HUES48 (cell line): ENCODE data around the gene DDIT3.
"Not testable (repeated sequence)": the region's sequence is repeated elsewhere in the genome, so short reads cannot be mapped to it uniquely, and the experiment has no call there.

Source experiments
- H3K27ac ChIP-seq: one replicate; pipeline ENCODE4 v1.7.0; 2013; ENCODE audit warnings: low read depth, low read length, inconsistent platforms
- H3K27me3 ChIP-seq: 2 replicates; pipeline ENCODE4 v1.6.1; 2013; ENCODE audit warnings: mild to moderate bottlenecking, low read length; ENCODE audit not compliant: control insufficient read depth, insufficient read depth
- H3K36me3 ChIP-seq: 2 replicates; pipeline ENCODE4 v1.6.1; 2013; ENCODE audit warnings: low read length; ENCODE audit not compliant: control insufficient read depth, insufficient read depth
- H3K4me1 ChIP-seq: 2 replicates; pipeline ENCODE4 v1.6.1; 2013; ENCODE audit warnings: mild to moderate bottlenecking, low read length; ENCODE audit not compliant: control insufficient read depth, insufficient read depth
- H3K4me3 ChIP-seq: 2 replicates; pipeline ENCODE4 v1.5.1; 2013; ENCODE audit warnings: mild to moderate bottlenecking, low read depth, low read length
- H3K9ac ChIP-seq: 2 replicates; pipeline ENCODE4 v1.6.1; 2013; ENCODE audit warnings: mild to moderate bottlenecking, low read depth, low read length, moderate library complexity
- H3K9me3 ChIP-seq: 2 replicates; pipeline ENCODE4 v1.6.1; 2013; ENCODE audit warnings: low read length; ENCODE audit not compliant: control insufficient read depth, insufficient read depth

Gene DDIT3

DNA sequence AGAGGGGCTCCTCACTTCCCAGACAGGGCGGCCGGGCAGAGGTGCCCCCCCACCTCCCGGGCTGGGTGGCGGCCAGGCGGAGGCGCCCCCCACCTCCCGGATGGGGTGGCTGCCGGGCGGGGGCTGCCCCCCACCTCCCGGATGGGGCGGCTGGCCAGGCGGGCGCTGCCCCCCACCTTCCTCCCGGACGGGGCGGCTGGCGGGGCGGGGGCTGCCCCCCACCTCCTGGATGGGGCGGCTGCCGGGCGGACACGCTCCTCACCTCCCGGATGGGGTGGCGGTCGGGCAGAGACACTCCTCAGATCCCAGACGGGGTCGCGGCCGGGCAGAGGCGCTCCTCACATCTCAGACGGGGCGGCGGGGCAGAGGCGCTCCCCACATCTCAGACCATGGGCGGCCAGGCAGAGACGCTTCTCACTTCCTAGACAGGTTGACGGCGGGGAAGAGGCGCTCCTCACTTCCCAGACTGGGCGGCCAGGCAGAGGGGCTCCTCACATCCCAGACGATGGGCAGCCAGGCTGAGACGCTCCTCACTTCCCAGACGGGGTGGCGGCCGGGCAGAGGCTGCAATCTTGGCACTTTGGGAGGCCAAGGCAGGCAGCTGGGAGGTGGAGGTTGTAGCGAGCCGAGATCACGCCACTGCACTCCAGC, 25.1 kb downstream of the DDIT3 start:
- not testable (repeated sequence) for H3K27me3 ChIP-seq, H3K9me3 ChIP-seq, H3K9ac ChIP-seq, H3K27ac ChIP-seq, H3K4me1 ChIP-seq, H3K4me3 ChIP-seq
- H3K36me3 ChIP-seq, result peaks cover 73% of the 10 kb centered on the region

GRCh38 chr12:57491393-57492280, 28.7 kb downstream of the DDIT3 start:
- Histone ChIP-seq H3K36me3 (peaks cover 57% of the 10 kb centered on the region), H3K4me3 (no peak overlapping the region), H3K27ac (no peak overlapping the region), H3K9me3 (peaks cover 5% of the 10 kb centered on the region; the same call in 1 of the 2 replicates), H3K27me3 (no peaks in the 10 kb centered on the region), H3K4me1 (peaks cover 5% of the 10 kb centered on the region; the same call in 1 of the 2 replicates), H3K9ac (no peak overlapping the region)

DNA sequence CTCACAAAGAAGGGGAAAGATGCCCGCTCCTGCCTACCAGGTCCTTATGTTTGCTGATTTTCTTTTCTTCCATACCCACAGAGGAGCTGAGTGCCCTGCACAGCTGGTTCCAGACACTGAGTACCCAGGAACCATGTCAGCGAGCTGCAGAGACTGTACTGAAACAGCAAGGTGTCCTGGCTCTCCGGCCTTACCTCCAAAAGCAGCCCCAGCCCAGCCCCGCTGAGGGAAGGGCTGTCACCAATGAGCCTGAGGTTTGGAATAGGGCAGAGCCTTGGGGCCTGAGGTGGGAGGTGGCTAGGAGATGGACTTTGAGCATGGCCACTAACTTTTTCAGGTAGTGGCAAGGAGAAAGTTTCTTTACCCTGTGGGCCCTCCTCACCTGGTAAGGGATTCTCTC, 30.2 kb downstream of the DDIT3 start:
- Histone ChIP-seq H3K4me1 (peaks cover 5% of the 10 kb centered on the region; the same call in 1 of the 2 replicates), H3K4me3 (no peak overlapping the region), H3K9me3 (peaks cover 5% of the 10 kb centered on the region; the same call in 1 of the 2 replicates), H3K27ac (no peak overlapping the region), H3K36me3 (peaks cover 45% of the 10 kb centered on the region), H3K9ac (no peak overlapping the region), H3K27me3 (no peaks in the 10 kb centered on the region)

DNA sequence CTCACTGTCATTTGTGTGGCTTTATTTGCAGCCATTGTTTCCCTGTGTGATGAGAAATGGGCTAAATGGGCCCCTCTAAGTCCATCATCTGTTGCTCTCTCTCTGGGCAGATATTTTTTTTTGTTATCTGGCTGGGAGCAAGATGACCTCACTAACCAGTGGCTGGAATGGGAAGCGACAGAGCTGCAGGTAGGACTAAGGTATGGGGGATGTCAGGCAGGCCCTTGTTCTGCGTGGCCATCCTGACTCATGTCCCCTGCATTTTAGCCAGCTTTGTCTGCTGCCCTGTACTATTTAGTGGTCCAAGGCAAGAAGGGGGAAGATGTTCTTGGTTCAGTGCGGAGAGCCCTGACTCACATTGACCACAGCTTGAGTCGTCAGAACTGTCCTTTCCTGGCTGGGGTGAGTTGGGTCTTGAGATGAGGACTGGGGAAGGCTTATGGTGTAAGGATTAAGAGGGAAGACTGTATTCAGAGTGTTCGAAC, 31.1 kb downstream of the DDIT3 start:
- H3K4me3 ChIP-seq, result peak overlapping the region; percentile 91
- H3K27me3 ChIP-seq, result no peaks in the 10 kb centered on the region
- peak overlapping the region; percentile 97; the same call in 1 of the 2 replicates for H3K9ac ChIP-seq
- H3K4me1 ChIP-seq, result peaks cover 5% of the 10 kb centered on the region; the same call in 1 of the 2 replicates
- H3K27ac ChIP-seq, result no peak overlapping the region
- H3K36me3 ChIP-seq, result peaks cover 45% of the 10 kb centered on the region
- peaks cover 5% of the 10 kb centered on the region; the same call in 1 of the 2 replicates for H3K9me3 ChIP-seq

DNA sequence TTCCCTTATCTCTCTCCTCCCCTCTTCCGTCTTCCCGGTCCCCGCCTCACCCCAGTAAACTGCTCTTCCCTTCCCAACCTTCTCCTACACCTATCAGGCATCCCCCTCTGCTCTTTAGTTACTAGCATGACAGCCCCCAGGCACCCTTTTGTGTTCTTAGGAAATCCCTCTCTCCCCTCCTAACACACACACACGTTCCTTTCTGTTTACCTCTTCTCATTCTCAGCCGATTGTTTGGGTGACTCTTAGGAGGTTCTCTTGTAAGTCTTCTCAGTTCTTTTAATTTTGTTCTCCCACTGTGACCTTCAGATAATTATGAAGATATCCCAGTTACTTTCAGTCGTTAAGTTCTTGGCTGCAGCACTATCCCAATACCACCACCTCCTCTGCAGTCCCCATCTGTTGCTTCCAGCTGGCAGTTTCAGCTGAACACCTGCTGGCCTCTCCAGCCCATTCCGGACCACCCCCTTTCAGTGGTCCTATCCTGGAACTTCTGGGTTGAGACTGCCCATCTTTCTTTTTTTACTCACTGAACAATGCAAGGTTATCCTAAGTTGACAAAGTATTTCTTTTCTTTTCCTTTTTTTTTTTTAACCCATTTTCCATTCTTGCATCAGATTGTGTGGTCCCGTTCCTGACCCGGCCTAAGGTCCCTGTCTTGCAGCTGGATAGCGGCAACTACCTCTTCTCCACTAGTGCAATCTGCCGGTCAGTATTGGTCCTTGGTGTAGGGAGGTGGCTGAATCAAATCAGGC, 31.7 kb downstream of the DDIT3 start:
- H3K9me3 ChIP-seq, result peaks cover 5% of the 10 kb centered on the region; the same call in 1 of the 2 replicates
- no peaks in the 10 kb centered on the region for H3K27me3 ChIP-seq
- peaks cover 5% of the 10 kb centered on the region; the same call in 1 of the 2 replicates for H3K4me1 ChIP-seq
- peak overlapping the region; percentile 93 for H3K27ac ChIP-seq
- peak overlapping the region; percentile 97 for H3K9ac ChIP-seq
- H3K4me3 ChIP-seq, result peak overlapping the region; percentile 91
- H3K36me3 ChIP-seq, result peaks cover 41% of the 10 kb centered on the region

GRCh38 chr12:57487597-57488401, 32.5 kb downstream of the DDIT3 start, which contains the start of gene MARS1:
Gene MARS1 (plus strand): TSS chr12:57488068. CDS start chr12:57488091, 23 bp downstream.
- Histone ChIP-seq H3K9me3 (peaks cover 2% of the 10 kb centered on the region; the same call in 1 of the 2 replicates), H3K4me3 (peak within 1 kb of the TSS; percentile 91), H3K27ac (peak within 1 kb of the TSS; percentile 93), H3K4me1 (peaks cover 12% of the 10 kb centered on the region; the same call in 1 of the 2 replicates), H3K9ac (peak within 1 kb of the TSS; percentile 97), H3K27me3 (no peaks in the 10 kb centered on the region), H3K36me3 (peaks cover 38% of the 10 kb centered on the region)

GRCh38 chr12:57487055-57487596, 33.2 kb downstream of the DDIT3 start:
- H3K27ac ChIP-seq, result no peak overlapping the region
- H3K27me3 ChIP-seq, result no peaks in the 10 kb centered on the region
- H3K9me3 ChIP-seq, result no peaks in the 10 kb centered on the region
- H3K4me3 ChIP-seq, result no peak overlapping the region; the same call in 1 of the 2 replicates
- no peak overlapping the region for H3K9ac ChIP-seq
- peaks cover 12% of the 10 kb centered on the region; the same call in 1 of the 2 replicates for H3K4me1 ChIP-seq
- peaks cover 32% of the 10 kb centered on the region for H3K36me3 ChIP-seq

DNA sequence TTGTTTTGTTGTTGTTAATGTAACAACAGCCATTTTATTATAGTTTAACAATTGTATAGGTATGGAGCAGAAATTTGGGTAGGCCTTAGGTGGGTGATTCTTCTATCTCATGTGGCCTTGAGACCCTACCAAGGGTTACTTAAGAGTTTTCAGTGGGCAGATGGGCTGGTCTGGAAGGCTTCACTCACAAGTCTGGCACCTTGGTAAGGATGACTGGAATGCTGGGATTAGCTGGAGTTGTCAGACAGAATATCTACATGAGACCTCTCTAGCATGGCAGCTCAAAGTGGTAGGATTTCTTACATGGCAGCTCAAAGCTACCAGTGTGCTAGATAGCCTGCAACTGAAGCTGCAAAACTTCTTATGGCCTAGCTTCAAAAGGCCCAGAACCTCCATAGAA, 34.6 kb downstream of the DDIT3 start:
- Histone ChIP-seq H3K36me3 (peaks cover 20% of the 10 kb centered on the region), H3K4me3 (no peak overlapping the region), H3K27ac (no peak overlapping the region), H3K27me3 (no peaks in the 10 kb centered on the region), H3K9me3 (no peaks in the 10 kb centered on the region), H3K4me1 (peaks cover 17% of the 10 kb centered on the region), H3K9ac (no peak overlapping the region)

- Histone ChIP-seq H3K36me3 (no peaks in the 10 kb centered on the region), H3K27me3 (no peaks in the 10 kb centered on the region), H3K9ac (no peak overlapping the region), H3K27ac (no peak overlapping the region), H3K4me1 (peaks cover 12% of the 10 kb centered on the region), H3K4me3 (no peak overlapping the region), H3K9me3 (no peaks in the 10 kb centered on the region)
These were observed 36.8 kb downstream of the DDIT3 start for GRCh38 chr12:57483466-57483865.
